ENCODE results near the gene RSRP1. TPM values are rescaled to one million over a fixed set of nuclear protein-coding genes. Genes with fewer than 3 reads are reported as not detected.

The RSRP1 gene
- total RNA-seq, 1 donor from 2014 or later = 48.6 TPM

- no peak for TF ChIP-seq CTCF (IDR thresholded peaks at IDR 0.05; ENCODE audit: insufficient read depth, low read length, poor library complexity, severe bottlenecking)
Observed at GRCh38 chr1:25219661-25220251, 27.5 kb downstream of the RSRP1 start.

DNA sequence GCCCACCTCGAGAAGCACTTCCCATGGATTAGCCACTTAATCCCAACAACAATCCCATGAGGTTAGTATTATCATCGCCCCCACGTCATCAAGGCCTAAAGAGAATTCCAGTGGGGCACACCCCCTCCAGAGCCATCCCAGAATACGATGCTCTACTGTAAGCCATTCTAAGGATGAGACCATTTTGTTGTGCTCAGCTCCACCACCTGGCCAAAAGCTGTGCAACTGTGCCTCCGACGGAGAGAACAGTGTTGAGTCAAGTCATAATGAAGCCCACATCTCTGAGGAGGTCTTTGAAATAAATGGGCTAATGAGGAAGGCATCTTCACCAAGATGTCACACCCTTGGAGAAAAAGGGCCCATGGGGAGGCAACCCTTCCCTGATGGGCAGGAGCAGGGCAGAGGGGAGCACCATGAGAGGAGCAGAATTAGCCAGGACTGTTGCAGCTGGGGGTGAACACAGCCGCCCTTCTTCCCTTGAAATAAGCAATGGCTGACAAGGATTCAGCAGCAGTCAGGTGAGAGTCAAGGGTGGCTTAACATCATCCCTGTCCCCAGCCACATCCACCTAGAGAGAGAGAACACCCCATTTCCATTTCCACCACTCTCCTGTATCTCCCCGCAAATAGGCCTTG lies 29.5 kb downstream of the RSRP1 start:
- DNase-seq (ENCODE audit: low read depth) = no peak
- TF ChIP-seq CTCF (IDR thresholded peaks at IDR 0.05; ENCODE audit: insufficient read depth, low read length, poor library complexity, severe bottlenecking) = no peak
- H3K4me3 ChIP-seq (ENCODE audit: low read depth, low read length) = no peak overlapping the region
- no peaks in the 10 kb centered on the region for H3K36me3 ChIP-seq (ENCODE audit: control insufficient read depth, insufficient read depth, low read length)
- no peaks in the 10 kb centered on the region for H3K27me3 ChIP-seq (ENCODE audit: control insufficient read depth, insufficient read depth, low read length)

More at GRCh38 chr1:25219661-25220251, 27.5 kb downstream of the RSRP1 start:
- no peaks in the 10 kb centered on the region for H3K27me3 ChIP-seq (ENCODE audit: control insufficient read depth, insufficient read depth, low read length)
- no peaks in the 10 kb centered on the region for H3K36me3 ChIP-seq (ENCODE audit: control insufficient read depth, insufficient read depth, low read length)
- H3K4me3 ChIP-seq (ENCODE audit: low read depth, low read length) = no peak overlapping the region
- no peak for DNase-seq (ENCODE audit: low read depth)

GRCh38 chr1:25217015-25217414 lies 30.2 kb downstream of the RSRP1 start:
- TF ChIP-seq CTCF (IDR thresholded peaks at IDR 0.05; ENCODE audit: insufficient read depth, low read length, poor library complexity, severe bottlenecking) = no peak
- H3K4me3 ChIP-seq (ENCODE audit: low read depth, low read length) = no peak overlapping the region
- no peaks in the 10 kb centered on the region for H3K27me3 ChIP-seq (ENCODE audit: control insufficient read depth, insufficient read depth, low read length)
- H3K36me3 ChIP-seq (ENCODE audit: control insufficient read depth, insufficient read depth, low read length) = no peaks in the 10 kb centered on the region
- no peak for DNase-seq (ENCODE audit: low read depth)

GRCh38 chr1:25216123-25216522 lies 31.1 kb downstream of the RSRP1 start:
- DNase-seq (ENCODE audit: low read depth) = no peak
- TF ChIP-seq CTCF (IDR thresholded peaks at IDR 0.05; ENCODE audit: insufficient read depth, low read length, poor library complexity, severe bottlenecking) = no peak
- Histone ChIP-seq H3K4me3 (ENCODE audit: low read depth, low read length) (no peak overlapping the region), H3K36me3 (ENCODE audit: control insufficient read depth, insufficient read depth, low read length) (no peaks in the 10 kb centered on the region), H3K27me3 (ENCODE audit: control insufficient read depth, insufficient read depth, low read length) (no peaks in the 10 kb centered on the region)

GRCh38 chr1:25212725-25213124 lies 34.5 kb downstream of the RSRP1 start:
- Histone ChIP-seq H3K27me3 (ENCODE audit: control insufficient read depth, insufficient read depth, low read length) (peaks cover 2% of the 10 kb centered on the region), H3K4me3 (ENCODE audit: low read depth, low read length) (no peak overlapping the region), H3K36me3 (ENCODE audit: control insufficient read depth, insufficient read depth, low read length) (no peaks in the 10 kb centered on the region)
- no peak for TF ChIP-seq CTCF (IDR thresholded peaks at IDR 0.05; ENCODE audit: insufficient read depth, low read length, poor library complexity, severe bottlenecking)
- no peak for DNase-seq (ENCODE audit: low read depth)

DNA sequence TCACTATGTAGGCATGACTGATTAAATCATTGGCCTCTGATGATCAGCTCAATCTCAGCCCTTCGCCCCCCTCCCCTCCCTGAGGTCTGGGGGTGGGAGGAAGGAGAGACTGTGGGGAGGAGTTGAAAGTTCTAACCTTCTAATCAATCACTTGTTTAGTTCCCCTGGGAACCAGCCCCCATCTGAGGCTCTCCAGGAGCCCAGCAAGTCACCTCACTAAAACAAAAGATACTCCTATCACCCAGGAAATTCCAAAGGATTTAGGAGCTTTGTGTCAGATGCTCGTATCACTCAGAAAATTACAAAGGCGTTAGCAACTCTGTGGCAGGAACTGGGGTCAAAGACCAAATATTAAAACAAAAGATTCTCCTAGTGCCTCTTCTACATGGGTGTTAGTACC lies 36.5 kb downstream of the RSRP1 start:
- Histone ChIP-seq H3K36me3 (ENCODE audit: control insufficient read depth, insufficient read depth, low read length) (no peaks in the 10 kb centered on the region), H3K27me3 (ENCODE audit: control insufficient read depth, insufficient read depth, low read length) (peaks cover 8% of the 10 kb centered on the region), H3K4me3 (ENCODE audit: low read depth, low read length) (no peak overlapping the region)
- no peak for DNase-seq (ENCODE audit: low read depth)
- TF ChIP-seq CTCF (IDR thresholded peaks at IDR 0.05; ENCODE audit: insufficient read depth, low read length, poor library complexity, severe bottlenecking) = no peak
